Measurements from ENCODE around the gene SUSD5.

Gene SUSD5

GRCh38 chr3:33103034-33103433 lies 115.6 kb downstream of the SUSD5 start:
- POLR2A ChIA-PET: no interaction called here

DNA sequence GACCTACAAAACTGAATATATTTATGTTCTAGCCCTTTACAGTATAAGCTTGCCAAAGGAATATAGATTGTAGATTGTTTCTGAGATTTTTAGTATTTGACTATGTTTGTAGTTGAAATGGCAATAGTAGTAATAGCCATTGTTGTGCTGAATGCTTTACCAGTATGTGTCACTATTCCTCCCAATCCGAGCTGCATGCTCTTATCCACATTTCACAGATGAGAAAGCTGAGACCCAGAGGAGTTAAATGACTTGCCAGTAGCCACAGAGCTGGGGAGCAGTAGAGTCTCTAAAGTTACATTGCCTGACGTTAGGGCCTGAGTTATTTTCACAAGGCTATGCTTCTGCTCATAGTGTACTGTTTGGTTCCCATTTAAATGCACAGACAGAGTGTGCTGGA lies 118.4 kb downstream of the SUSD5 start:
- TF ChIP-seq, protein P1, sequence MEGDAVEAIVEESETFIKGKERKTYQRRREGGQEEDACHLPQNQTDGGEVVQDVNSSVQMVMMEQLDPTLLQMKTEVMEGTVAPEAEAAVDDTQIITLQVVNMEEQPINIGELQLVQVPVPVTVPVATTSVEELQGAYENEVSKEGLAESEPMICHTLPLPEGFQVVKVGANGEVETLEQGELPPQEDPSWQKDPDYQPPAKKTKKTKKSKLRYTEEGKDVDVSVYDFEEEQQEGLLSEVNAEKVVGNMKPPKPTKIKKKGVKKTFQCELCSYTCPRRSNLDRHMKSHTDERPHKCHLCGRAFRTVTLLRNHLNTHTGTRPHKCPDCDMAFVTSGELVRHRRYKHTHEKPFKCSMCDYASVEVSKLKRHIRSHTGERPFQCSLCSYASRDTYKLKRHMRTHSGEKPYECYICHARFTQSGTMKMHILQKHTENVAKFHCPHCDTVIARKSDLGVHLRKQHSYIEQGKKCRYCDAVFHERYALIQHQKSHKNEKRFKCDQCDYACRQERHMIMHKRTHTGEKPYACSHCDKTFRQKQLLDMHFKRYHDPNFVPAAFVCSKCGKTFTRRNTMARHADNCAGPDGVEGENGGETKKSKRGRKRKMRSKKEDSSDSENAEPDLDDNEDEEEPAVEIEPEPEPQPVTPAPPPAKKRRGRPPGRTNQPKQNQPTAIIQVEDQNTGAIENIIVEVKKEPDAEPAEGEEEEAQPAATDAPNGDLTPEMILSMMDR (IDR thresholded peaks at IDR 0.05; ENCODE audit: control extremely low read depth, extremely low read depth, low read depth, missing control alignments): no peak
- no peak for DNase-seq (ENCODE audit: extremely low spot score)
- CTCF ChIA-PET: interaction anchor here (1.0 to 1.5 kb wide), 3 partner anchors 11 to 32 kb away, joined by 3 to 4 read pairs (median 3); no protein-coding TSS in a partner anchor
- POLR2A ChIA-PET: interaction anchor here (0.5 kb wide), 1 partner anchor 1198 kb away, joined by 6 read pairs; no protein-coding TSS in a partner anchor

More at GRCh38 chr3:33103034-33103433, 115.6 kb downstream of the SUSD5 start:
- DNase-seq (ENCODE audit: extremely low spot score): no peak
- CTCF ChIA-PET: no interaction called here
- TF ChIP-seq, protein P1 (IDR thresholded peaks at IDR 0.05; ENCODE audit: control extremely low read depth, extremely low read depth, low read depth, missing control alignments): no peak

All from GM10248 (cell line).